ENCODE results near the gene PARD3B.

Gene PARD3B

GRCh38 chr2:205629091-205629776 is 1084.0 kb downstream of the PARD3B start:
- H3K4me3 Mint-ChIP-seq = no peak overlapping the region
- peaks cover 28% of the 10 kb centered on the region for H3K4me1 Mint-ChIP-seq
- peaks cover 8% of the 10 kb centered on the region for H3K36me3 Mint-ChIP-seq (ENCODE audit: low read depth)
- no peaks in the 10 kb centered on the region for H3K27me3 Mint-ChIP-seq (ENCODE audit: low read depth)
- peaks cover 12% of the 10 kb centered on the region for H3K9me3 Mint-ChIP-seq
- peak overlapping the region in 2 of 3 experiments; percentile 14 to 18 for H3K27ac Mint-ChIP-seq
- TF ChIP-seq CTCF (IDR thresholded peaks at IDR 0.05; ENCODE audit: unreplicated experiment in 3 of 3) = no peak

GRCh38 chr2:205633994-205634393 is 1088.7 kb downstream of the PARD3B start:
- Mint-ChIP-seq H3K9me3 (peaks cover 8% of the 10 kb centered on the region), H3K36me3 (ENCODE audit: low read depth) (no peaks in the 10 kb centered on the region), H3K27me3 (ENCODE audit: low read depth) (peaks cover 8% of the 10 kb centered on the region), H3K4me3 (no peak overlapping the region), H3K27ac (no peak overlapping the region), H3K4me1 (peaks cover 8% of the 10 kb centered on the region)
- no peak for TF ChIP-seq CTCF (IDR thresholded peaks at IDR 0.05; ENCODE audit: unreplicated experiment in 3 of 3)

GRCh38 chr2:205636549-205637319 is 1091.5 kb downstream of the PARD3B start:
- Mint-ChIP-seq H3K4me3 (no peak overlapping the region), H3K36me3 (ENCODE audit: low read depth) (no peaks in the 10 kb centered on the region), H3K27me3 (ENCODE audit: low read depth) (peaks cover 8% of the 10 kb centered on the region), H3K27ac (no peak overlapping the region), H3K9me3 (peaks cover 15% of the 10 kb centered on the region), H3K4me1 (no peaks in the 10 kb centered on the region)
- TF ChIP-seq CTCF (IDR thresholded peaks at IDR 0.05; ENCODE audit: unreplicated experiment in 3 of 3) = no peak

GRCh38 chr2:205637320-205637602 is 1092.0 kb downstream of the PARD3B start:
- Mint-ChIP-seq H3K36me3 (ENCODE audit: low read depth) (no peaks in the 10 kb centered on the region), H3K4me1 (no peaks in the 10 kb centered on the region), H3K9me3 (peaks cover 15% of the 10 kb centered on the region), H3K4me3 (no peak overlapping the region), H3K27me3 (ENCODE audit: low read depth) (peaks cover 8% of the 10 kb centered on the region), H3K27ac (no peak overlapping the region)
- no peak for TF ChIP-seq CTCF (IDR thresholded peaks at IDR 0.05; ENCODE audit: unreplicated experiment in 3 of 3)

GRCh38 chr2:205637779-205638503 is 1092.7 kb downstream of the PARD3B start:
- Mint-ChIP-seq H3K27me3 (ENCODE audit: low read depth) (peaks cover 8% of the 10 kb centered on the region), H3K9me3 (peaks cover 13% of the 10 kb centered on the region), H3K36me3 (ENCODE audit: low read depth) (no peaks in the 10 kb centered on the region), H3K4me3 (no peak overlapping the region), H3K27ac (no peak overlapping the region), H3K4me1 (peaks cover 5% of the 10 kb centered on the region)
- no peak for TF ChIP-seq CTCF (IDR thresholded peaks at IDR 0.05; ENCODE audit: unreplicated experiment in 3 of 3)

All from nephron (organoid).